Osteocyte (in vitro differentiated cells): ENCODE results near the gene ANKS1B. TPM values are rescaled to one million over a fixed set of nuclear protein-coding genes. Genes with fewer than 3 reads are reported as not detected.

ENCODE experiments used
- DNase-seq: peaks from one replicate; pipeline ENCODE4 v3.0.0; 2021; ENCODE audit warnings: mixed read lengths; ENCODE audit not compliant: unreplicated experiment; ENCODE audit errors: extremely low spot score
- H3K27ac Mint-ChIP-seq: one replicate; pipeline ENCODE4 v1.8.0; 2021; ENCODE audit warnings: mild to moderate bottlenecking, mixed read lengths; ENCODE audit not compliant: unreplicated experiment
- H3K27me3 Mint-ChIP-seq: one replicate; pipeline ENCODE4 v1.8.0; 2021; ENCODE audit warnings: mixed read lengths; ENCODE audit not compliant: unreplicated experiment
- H3K36me3 Mint-ChIP-seq: one replicate; pipeline ENCODE4 v1.8.0; 2021; ENCODE audit warnings: mixed read lengths; ENCODE audit not compliant: unreplicated experiment
- H3K4me1 Mint-ChIP-seq: one replicate; pipeline ENCODE4 v1.8.0; 2021; ENCODE audit warnings: mixed read lengths; ENCODE audit not compliant: unreplicated experiment
- H3K4me3 Mint-ChIP-seq: one replicate; pipeline ENCODE4 v1.8.0; 2021; ENCODE audit warnings: mild to moderate bottlenecking, moderate library complexity, mixed read lengths; ENCODE audit not compliant: unreplicated experiment
- H3K9me3 Mint-ChIP-seq: one replicate; pipeline ENCODE4 v1.8.0; 2021; ENCODE audit warnings: mixed read lengths; ENCODE audit not compliant: unreplicated experiment
- CTCF ChIP-seq: fragments of 200-600 bp; sonication (generic); IDR thresholded peaks from 2 replicates; pipeline ENCODE4 v1.5.0; 2021; ENCODE audit warnings: antibody characterized with exemption, mild to moderate bottlenecking, moderate library complexity
- total RNA-seq: library from RNA; stranded (reverse); gene quantifications from 2 replicates; pipeline ENCODE4 v1.2.1, GENCODE V29; 2021

Gene ANKS1B
- total RNA-seq, 1 donor from 2014 or later: 0.70 TPM

DNA sequence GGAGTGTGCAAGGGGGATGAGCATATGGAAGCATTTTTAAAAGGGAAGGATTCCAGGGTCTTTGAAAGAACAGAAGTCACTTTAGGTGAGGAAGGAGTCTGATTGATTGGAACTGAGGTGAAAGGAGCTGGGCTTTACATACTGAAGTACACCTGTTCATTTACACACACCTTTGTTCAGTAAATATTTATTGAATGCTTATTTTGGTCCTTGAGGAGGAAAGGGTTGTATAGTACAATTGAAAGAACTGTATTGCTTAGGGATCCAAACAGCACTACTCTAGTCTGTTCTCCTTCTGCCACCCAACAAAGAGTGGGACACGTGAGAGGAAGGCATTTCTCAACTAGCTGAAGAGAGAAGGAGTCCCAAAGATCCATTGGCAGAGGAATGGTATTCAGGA lies 1275.7 kb downstream of the ANKS1B start:
- H3K4me1 Mint-ChIP-seq: no peaks in the 10 kb centered on the region
- H3K36me3 Mint-ChIP-seq: peaks cover 41% of the 10 kb centered on the region
- no peak overlapping the region for H3K27ac Mint-ChIP-seq
- no peaks in the 10 kb centered on the region for H3K9me3 Mint-ChIP-seq
- no peak overlapping the region for H3K4me3 Mint-ChIP-seq
- no peaks in the 10 kb centered on the region for H3K27me3 Mint-ChIP-seq
- DNase-seq: no peak
- TF ChIP-seq CTCF: no peak

GRCh38 chr12:98701166-98701565 lies 1283.6 kb downstream of the ANKS1B start:
- peaks cover 21% of the 10 kb centered on the region for H3K4me1 Mint-ChIP-seq
- H3K27me3 Mint-ChIP-seq: no peaks in the 10 kb centered on the region
- H3K4me3 Mint-ChIP-seq: no peak overlapping the region
- peak overlapping the region; percentile 70 for H3K27ac Mint-ChIP-seq
- DNase-seq: no peak
- peaks cover 17% of the 10 kb centered on the region for H3K36me3 Mint-ChIP-seq
- no peaks in the 10 kb centered on the region for H3K9me3 Mint-ChIP-seq
- TF ChIP-seq CTCF: no peak

- TF ChIP-seq CTCF: no peak
- Mint-ChIP-seq H3K9me3 (no peaks in the 10 kb centered on the region), H3K27ac (no peak overlapping the region), H3K27me3 (no peaks in the 10 kb centered on the region), H3K4me3 (no peak overlapping the region), H3K36me3 (peaks cover 24% of the 10 kb centered on the region), H3K4me1 (peaks cover 23% of the 10 kb centered on the region)
- DNase-seq: no peak
Measured at GRCh38 chr12:98699586-98699985, 1285.2 kb downstream of the ANKS1B start.

DNA sequence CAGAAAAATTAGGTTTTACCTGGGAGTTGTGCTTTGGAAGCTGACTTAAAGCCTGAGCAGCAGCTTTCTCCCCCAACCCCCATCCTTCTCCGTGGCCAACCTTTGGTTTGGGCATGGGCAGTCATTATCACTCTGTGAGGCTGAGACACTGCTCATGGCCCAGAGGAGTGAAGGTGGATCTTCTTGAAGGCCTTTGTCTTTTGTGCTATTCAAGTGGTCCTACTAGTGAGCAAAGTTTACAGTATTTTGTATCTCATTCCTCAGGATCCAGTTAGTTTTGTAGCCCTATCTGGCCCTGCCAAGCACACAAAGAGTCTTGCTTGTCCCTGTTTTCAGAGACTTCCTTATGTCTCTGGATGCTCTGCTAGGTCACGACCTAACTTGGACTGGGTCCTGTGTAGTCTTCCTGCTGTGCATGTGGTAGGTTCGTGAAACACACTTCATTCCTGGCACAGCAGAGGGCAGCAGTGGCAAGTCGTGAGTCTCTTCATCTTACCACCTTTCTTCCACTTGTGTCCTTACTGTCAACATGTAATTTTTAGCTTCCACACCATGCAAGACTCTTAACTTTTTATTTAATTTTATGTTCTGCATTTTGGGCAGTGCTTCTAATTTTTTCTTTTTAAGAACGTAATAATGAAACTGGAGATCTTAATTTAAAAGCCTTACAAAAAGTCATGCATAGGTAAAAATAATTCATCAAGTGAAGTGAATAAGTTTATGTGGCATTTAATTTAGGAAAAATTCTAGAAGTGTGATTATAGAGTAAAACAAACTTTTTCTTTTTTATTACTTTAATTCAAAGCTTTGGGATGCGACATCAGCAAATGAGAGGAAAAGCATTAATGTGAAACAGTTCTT lies 1285.9 kb downstream of the ANKS1B start:
- H3K4me1 Mint-ChIP-seq: peaks cover 23% of the 10 kb centered on the region
- no peak overlapping the region for H3K4me3 Mint-ChIP-seq
- H3K27me3 Mint-ChIP-seq: no peaks in the 10 kb centered on the region
- no peak for TF ChIP-seq CTCF
- H3K9me3 Mint-ChIP-seq: peaks cover 4% of the 10 kb centered on the region
- no peak overlapping the region for H3K27ac Mint-ChIP-seq
- no peak for DNase-seq
- peaks cover 28% of the 10 kb centered on the region for H3K36me3 Mint-ChIP-seq

DNA sequence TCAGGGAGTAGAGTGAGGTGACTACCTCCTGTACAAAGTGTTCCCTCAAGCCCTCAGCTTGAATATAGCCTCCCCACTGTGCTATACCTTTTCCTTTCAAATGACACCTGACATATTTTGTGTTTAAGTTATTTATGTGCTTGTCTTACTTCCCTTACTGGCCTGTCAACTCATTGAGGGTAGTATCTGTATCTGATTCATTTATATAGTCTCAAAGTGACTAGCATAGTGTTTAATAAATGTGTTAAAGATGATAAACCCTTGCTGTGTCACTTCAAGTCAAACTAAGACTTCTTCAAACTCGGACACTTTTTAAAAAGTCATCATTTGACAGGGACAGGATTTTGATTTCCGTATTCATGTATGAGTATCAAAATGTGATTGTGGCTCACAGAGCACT lies 1287.5 kb downstream of the ANKS1B start:
- Mint-ChIP-seq H3K9me3 (peaks cover 4% of the 10 kb centered on the region), H3K27me3 (no peaks in the 10 kb centered on the region), H3K36me3 (peaks cover 37% of the 10 kb centered on the region), H3K4me1 (peaks cover 16% of the 10 kb centered on the region), H3K27ac (no peak overlapping the region), H3K4me3 (no peak overlapping the region)
- TF ChIP-seq CTCF: no peak
- DNase-seq: no peak
